GF-D8 (cell line): ENCODE data around the gene MRPS5.
A peak's percentile ranks its signal among the peaks of the same experiment; 100 is the strongest.
"Not testable (repeated sequence)": the region's sequence is repeated elsewhere in the genome, so short reads cannot be mapped to it uniquely, and the experiment has no call there.

ENCODE experiments used
- DNase-seq: peaks from one replicate; lab custom pipeline; 2025; lab: John Stamatoyannopoulos, UW

Gene MRPS5

DNA sequence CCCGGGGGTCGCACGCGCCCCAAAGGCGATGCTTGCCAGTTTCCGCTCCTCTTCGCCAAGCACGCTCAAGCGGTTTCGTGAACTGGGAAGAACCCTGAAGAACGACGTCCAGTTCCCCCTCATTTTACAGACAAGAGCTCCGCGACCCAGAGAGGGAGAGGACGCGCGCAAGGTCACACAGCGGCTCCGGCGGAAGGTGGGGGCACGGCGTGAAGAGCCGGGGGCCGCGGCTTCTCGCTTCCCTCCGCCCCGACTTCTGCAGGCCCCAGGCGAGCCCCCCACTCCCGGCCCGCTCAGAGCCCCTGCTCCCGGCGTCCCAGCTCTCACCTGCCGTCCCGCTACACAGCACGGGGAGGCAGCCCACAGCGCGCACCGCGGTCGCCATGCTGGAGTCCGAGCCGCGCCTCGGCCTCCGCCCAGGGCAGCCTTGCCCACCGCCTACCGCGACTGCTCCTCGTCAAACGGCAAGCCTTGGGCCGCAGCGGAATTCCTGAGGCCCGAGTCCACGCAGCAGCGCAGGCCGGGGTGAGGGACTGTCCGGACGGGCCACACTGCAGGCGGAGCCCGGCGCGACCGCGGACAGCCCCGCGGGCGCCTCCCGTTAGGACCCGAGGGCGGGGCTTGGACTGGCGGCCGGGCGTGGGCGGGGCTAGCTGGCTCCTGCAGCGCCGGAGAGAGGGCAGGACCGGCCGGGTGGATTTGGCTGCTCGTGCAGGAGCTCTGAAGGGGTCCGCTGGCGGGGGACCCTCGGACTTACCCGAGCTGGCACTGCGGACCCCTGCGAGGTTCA lies at the start of gene MRPS5:
Gene MRPS5, minus strand, starts transcription at position 402 of the 790 bp plus-strand sequence. Its CDS starts 17 bp downstream, at position 385.
- peak; percentile 34 for DNase-seq

DNA sequence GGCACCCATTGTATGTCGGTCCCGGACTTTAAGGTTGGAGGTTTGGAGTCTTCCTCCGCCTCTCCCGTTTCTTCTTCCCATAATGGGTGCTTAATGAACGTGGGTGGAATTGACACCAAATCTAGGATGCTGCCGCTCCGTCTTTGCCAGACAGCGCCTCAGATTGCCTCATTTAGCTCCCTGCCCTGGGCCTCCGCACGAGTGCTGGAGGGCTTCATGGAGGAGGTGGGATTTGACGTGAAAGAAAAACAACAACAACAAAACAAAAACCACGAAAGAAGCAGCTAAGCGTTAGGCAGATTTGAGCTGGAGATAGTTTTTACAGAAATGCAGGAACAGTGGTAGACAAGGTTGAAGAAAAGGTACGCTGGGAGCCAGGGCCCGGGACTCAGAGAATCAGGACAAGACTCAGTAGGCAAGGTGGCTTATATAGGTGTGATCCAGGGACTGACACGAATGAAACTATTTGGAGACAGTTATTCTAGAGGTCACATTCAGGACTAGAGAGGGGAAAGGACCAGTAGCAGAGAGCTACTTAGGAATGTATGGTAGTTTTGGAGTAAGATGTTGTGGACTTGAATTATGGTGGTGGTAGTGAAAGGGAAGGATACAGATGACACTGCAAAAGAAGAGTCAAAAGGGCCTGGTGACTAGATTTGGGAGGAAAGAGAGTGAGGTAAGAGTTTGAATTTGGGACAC lies 44.6 kb upstream of the MRPS5 start:
- no peak for DNase-seq

DNA sequence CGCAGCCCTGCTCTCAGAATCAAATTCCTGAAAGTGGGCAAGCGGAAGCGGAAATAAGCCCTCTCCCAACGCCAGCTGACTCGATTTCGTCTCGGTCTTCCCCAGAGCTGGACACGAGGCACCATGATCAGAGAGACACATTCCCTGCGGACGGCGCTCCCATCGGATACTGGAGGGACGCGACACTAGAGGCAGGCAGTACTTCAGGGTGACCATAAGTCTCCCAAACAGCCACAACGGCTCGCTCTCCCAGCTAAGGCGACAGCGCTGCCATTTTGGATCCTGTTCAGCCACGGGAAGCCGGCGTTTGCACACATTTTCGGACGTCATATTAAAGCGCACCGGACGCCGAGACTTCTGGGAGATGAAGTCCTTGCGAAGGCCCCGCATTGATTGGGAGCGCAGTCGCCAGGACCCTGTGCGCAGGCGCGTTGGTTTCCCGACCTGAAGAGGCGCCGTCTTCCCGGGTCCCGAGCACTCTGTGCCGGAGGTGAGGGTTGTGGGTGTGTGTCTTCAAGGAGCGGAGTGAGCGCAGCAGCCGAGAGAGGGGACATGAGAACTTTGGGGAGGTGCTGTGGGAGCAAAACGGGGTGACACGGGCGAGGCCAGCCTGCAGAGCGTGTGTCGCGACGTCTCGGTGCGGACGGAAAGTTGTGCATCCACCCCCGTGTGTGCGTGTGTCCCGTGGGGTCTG lies 43.9 kb upstream of the MRPS5 start, which contains the start of gene ZNF2:
Gene ZNF2, plus strand, starts transcription at position 439 of the 694 bp plus-strand sequence. CDS start 10,418 bp downstream, outside the sequence.
- peak; percentile 91 for DNase-seq

DNA sequence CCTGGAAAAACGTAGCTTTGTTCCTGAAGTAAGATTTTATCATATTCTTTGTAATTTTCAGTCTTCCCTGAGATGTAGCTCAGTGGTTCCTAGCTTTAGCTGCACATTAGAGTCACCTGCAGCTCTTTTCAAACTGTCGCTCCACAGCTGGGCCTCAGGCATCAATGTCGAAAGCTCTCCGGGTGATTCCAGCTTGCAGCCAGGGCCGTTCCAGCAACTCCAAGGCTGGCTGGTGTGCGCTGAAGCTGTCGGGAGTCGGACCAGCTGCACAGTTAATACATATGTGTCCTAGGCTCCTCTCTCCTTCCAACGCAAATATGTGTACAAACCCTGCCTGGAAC lies 43.4 kb upstream of the MRPS5 start:
- no peak for DNase-seq

DNA sequence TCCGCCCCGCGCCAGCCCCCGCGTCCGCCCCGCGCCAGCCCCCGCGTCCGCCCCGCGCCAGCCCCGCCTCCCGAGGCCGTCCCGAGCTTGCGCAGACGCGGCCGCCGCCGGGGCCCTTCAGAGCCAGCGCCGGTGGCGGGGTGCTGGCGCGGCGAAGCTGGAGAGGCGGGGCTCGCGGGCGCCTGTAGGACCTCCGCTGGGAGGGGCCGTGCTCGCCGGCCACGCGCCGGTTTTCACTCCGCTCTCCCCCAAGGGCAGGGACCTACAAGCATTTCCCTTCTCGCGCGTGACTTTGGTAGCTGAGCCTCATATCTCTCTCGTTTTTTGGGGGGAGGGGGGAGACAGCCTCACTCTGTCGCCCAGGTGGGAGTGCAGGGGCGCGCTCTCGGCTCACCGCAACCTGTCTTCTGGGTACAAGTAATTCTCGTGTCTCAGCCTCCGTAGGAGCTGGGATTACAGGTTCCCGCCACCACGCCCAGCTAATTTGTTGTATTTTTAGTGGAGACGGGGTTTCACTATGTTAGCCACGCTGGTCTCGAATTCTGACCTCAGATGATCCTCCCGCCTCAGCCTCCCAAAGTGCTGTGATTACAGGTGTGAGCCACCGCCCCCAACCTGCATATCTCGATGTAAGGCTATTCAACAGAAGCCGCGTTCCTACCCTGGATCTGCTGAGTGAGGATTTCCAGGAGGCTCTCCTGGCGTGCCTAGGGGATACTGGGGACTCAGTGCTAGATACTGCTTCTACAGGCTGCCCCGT lies 38.3 kb upstream of the MRPS5 start, which contains the start of gene ZNF514:
Gene ZNF514, minus strand, starts transcription at position 159 of the 760 bp plus-strand sequence. CDS start 6,595 bp downstream, outside the sequence.
- no peak for DNase-seq

DNA sequence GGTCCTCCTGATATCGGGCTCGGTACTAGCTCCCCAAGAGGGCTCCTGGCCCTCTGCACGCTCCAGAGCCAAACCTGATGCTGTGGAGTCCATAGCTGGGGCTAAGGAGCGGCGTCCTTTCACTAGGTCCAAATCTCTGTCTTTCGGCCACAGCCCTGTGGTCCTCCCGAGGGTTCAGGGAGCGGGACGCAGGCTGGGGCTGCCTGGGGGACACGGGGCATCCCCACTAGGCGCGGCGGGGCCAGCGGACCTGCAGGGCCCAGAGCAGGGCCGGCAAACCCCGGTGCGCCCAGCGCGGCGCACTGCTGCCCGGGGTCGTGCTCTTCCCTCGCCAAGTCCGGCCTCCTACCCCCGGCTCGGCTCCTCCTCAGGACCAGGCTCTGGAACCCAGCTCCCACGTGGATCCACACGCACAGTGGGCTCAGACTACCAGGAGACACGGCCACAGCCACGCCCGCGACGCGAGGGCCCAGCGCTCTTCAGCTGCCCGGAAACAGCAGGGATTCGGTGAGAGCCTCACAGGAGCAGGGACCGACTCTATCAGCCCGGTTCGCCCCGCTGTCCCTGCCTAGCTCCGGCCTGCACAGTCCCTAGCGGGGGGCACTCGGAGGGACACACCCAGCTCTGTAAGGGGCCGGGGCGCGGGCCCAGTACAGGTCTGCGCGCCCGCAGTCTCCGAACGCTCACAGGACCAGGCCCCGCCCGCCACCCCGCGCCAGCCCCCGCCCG lies 37.4 kb upstream of the MRPS5 start:
- no peak for DNase-seq

DNA sequence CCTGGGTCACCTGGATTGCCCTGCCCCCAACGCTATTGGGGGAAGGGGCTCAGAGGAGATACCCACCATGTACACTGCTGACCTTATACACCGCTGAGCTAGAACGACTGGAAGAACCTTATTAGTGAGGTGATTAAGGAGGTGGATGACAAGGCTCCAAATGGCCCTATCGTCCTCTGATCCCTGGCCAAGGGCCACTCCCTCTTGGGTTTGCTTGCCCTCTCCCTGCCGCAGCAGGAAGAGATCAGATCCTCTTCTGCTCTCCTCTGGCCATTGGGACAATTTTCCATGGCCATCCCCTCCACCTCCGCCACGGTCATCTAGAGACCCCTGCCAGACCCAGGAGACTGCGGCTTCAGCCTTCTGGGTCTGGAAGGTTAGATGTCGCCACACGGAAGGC lies 36.8 kb upstream of the MRPS5 start:
- no peak for DNase-seq

DNA sequence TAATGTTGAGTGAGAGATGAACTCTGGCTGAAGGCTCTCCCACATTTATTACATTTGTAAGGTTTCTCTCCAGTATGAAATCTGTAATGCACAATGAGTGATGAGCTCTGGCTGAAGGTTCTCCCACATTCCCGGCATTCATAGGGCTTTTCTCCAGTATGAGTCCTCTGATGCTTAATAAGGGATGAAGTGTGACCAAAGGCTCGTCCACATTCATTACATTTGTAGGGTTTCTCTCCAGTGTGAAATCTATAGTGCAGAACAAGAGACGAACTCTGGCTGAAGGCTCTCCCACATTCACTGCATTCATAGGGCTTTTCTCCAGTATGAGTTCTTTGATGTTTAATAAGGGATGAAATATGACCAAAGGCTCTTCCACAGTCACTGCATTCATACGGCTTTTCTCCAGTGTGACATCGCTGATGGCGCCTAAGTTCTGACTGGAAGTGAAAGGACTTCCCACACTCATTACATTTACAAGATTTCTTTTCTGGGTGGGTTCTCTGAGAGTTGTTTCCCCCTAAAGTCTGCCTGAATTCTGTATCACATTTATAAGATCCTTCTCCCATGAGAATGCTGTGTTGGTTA lies 27.9 kb upstream of the MRPS5 start:
- DNase-seq = no peak

DNA sequence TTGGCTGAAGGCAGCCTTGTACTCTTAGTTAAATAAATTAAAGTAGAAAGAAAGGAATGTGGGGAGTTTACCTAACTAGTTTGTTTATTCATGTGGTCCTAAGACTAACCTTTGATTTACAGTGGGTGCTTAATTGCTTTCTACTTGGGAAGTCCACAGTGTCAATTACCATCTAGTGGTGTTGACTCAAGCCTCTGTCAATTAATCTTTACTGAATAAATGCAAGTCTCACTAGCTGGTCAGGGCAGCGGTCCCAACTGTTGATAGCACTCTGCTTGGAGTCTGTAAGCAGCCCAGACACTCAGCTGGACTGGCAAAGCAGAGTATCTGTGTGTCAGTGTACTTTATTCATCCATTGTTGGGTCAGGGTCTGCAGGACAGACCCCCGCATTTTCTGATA lies 22.2 kb upstream of the MRPS5 start:
- DNase-seq = no peak

DNA sequence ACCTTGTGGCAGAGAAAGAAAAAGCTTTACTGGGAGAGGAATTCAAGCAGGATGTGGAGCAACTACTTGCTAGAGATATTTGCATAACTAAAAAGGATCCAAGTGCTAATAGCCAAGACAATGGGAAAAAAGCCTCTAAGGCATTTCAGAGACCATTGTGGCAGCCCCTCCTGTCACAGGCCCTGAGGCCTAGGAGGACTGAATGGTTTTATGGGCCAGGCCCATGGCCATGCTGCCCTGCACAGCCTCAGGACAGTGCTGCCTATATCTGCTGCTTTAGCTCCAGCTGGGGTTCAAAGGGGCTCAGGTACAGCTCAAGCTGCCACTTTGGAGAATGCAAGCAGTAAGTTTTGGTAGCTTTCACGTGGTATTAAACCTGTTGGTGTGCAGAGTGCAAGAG lies 17.1 kb upstream of the MRPS5 start:
- DNase-seq = no peak

DNA sequence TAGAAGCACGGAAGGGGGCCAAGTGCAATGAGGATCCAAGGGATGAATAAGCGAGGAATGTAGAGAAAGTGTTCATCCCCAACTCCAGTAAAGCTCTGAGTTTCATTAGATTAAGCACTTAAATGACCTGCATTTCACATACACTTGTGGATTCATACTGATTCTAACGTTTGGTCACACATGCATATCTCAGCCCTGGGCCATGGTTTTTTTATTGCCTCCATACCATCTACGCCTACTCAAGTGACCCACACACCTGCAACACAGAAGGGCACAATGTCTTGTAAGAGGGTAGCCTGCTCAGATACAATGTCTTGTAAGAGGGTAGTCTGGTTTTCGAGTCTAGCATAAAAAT lies 566 bp upstream of the MRPS5 start:
- no peak for DNase-seq

DNA sequence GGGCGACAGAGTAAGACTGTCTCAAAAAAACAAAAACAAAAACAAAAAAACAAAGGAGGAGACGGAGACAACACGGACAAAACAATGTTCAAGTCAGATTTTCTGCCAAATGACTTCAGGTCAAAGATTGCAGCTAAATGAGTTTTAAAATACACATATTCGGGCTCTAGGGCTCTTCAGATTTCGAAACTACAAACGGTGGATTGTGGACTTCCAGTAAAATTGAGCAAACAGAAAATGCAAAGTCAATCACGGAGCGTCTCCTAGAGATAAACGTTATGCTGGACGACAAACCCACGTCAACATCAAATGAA lies 558 bp downstream of the MRPS5 start:
- DNase-seq = no peak

DNA sequence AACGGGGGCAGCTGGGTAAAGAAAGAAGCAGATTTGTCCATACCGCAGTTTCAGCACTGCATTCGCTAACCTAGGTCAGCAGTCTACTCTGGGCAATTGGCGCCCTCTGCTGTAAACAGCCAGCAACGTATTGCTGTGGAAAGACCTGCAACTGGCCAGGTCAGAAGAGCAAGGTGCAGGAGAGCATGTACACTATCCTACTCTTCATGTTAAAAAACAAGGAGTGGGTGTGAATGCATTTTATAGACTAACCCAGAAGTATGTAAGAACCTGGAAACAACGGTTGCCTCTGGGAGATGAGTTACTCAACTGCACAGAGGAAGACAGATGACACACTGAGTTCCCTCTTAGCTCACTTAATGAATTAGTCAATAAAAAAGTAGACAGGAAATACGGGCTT lies 6.2 kb downstream of the MRPS5 start:
- peak; percentile 16 for DNase-seq

DNA sequence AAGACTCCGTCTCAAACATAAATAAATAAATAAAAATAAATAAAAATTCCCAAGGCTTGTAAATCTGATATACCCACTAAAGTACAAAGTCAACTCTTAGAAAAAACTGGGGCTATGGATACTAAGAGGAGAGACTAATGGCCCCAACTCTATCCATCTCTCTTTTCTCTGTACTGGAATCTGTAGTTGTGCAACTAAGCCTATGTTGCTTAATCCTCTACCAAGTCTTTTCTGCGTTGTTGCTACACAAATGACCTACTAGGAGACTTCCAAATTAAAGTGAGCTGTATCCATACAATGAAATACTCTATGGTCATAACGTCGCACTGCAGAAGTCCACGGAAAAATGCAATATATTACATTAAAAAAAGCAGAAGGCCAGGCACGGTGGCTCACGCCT lies 8.1 kb downstream of the MRPS5 start:
- no peak for DNase-seq

DNA sequence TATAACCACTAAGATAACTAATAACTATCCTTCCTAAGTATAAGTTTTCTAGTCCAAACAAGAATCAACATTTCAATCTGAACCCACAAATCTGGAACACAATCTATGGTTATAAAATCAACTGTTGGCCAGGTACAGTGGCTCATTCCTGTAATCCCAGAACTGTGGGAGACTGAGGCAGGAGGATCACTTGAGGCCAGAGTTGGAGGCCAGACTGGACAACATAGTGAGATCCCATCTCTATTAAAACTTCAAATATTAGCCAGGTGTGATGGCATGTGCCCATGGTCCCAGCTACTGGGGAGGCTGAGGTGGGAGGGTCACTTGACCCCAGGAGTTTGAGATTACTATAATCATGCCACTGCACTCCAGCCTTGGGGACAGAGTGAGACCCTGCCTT lies 11.2 kb downstream of the MRPS5 start:
- DNase-seq = no peak

DNA sequence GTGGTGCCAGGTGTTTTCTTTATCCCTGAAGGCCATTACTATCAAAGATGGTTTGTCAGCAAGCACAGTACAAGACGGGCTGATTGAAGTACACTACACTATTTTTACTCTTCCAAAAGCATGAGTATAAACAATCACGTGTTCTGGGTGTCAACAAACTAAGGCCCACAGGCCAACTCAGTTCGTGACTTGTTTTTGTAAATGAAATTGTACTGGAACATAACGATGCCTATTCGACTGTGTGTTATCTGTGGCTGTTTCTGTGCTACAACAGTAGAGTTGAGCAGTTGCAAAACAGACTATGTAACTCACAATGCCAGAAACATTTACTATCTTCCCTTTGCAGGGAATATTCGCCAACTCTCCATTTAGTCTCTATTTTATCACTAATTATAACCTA lies 12.3 kb downstream of the MRPS5 start:
- DNase-seq = no peak

DNA sequence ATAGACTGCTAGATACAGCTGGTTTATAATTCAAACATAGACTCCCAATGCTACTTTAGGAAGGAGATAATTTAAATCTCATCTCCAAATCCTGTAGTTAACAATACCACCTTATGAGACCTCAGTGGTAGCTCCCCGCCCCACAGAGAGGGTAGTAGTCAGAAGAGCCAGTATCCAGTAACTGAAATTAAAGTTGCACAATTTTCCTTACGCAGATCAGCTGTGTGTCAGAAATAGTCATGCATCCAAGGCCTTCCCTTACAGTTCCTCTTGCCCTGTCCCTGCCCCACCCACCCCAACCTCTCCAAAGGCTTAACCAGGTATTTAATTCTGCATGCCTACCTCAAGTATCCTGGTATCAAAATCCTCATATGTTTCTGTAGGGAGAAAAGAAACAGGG lies 15.5 kb downstream of the MRPS5 start:
- no peak for DNase-seq

DNA sequence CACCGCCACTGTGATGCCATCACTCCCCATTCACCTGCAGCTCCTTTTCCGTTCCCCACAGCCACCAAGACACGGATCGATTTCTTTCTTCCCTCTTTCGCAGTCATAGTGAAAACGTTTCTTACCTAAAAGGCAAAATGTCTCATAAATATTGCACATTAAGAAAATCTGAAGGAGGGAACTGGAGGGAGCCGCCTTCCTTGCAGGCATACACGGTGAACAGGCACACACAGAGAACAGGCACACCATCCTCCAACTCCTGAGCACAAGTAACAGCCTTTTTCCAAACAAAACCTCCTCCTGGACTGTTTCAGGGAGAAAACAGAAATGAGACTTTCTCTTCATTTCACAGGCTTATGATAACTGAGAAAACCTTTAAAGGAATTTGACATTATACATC lies 17.0 kb downstream of the MRPS5 start:
- DNase-seq = no peak

DNA sequence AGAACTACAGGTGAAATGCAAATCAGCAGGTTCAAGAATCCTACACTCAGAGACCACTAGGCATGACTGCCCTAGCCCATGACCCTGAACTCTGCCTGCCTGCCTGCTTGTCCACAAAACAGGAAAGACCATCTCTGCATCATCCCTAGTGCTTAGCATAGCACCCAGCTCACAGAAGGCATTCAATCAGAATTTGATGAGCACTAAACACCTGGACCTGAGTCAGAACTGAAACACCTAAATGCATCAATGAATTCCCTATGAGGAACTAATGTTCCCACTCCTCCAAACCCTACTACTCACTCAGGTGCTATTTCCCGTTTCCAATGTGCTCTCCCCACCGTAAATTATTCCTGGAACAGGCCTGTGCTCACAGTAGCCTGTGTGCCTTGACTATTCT lies 21.7 kb downstream of the MRPS5 start:
- DNase-seq = no peak

DNA sequence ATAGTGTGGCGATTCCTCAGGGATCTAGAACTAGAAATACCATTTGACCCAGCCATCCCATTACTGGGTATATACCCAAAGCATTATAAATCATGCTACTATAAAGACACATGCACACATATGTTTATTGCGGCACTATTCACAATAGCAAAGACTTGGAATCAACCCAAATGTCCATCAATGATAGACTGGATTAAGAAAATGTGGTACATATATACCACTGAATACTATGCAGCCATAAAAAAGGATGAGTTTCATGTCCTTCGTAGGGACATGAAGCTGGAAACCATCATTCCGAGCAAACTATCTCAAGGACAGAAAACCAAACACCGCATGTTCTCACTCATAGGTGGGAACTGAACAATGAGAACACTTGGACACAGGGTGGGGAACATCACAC lies 23.3 kb downstream of the MRPS5 start:
- DNase-seq = not testable (repeated sequence)

DNA sequence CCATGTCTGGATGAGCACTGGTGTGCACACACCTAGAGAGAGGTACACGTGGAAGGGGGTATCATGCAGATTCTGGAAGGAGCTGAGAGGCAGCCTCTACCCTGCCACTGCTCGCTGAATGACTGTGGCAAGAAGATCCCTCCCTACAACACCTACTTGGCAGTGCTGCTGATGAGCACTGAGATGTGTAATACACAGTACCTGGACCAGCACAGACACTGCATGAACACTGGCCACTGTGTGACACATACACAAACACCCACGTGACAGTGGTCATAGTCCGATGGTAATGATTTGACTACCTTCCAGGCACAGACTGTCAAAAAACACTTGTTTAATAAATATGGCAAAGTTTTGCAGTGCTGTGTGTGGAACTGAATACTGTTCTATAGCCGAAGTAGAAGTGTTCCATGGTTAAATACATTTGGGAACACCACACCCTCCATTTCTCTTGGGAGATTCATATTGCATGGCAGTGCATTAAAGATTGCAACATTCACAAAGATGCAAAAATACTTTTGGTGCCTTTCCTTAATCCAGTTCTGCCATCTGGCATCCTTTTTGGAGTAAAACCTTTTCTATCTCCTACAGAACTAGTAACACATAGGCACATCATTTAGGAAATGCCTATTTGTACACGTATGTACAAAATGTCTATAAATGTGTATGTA lies 29.6 kb downstream of the MRPS5 start:
- DNase-seq = no peak
